HG03565 (cell line): ENCODE results near the gene MYO6.
A peak's percentile ranks its signal among the peaks of the same experiment; 100 is the strongest.

ENCODE experiments used
- ATAC-seq: cut with Tn5 transposase; IDR thresholded peaks from one replicate; pipeline ENCODE4 v1.9.1; 2021; ENCODE audit warnings: mild to moderate bottlenecking, moderate library complexity; ENCODE audit not compliant: unreplicated experiment

MYO6 gene

DNA sequence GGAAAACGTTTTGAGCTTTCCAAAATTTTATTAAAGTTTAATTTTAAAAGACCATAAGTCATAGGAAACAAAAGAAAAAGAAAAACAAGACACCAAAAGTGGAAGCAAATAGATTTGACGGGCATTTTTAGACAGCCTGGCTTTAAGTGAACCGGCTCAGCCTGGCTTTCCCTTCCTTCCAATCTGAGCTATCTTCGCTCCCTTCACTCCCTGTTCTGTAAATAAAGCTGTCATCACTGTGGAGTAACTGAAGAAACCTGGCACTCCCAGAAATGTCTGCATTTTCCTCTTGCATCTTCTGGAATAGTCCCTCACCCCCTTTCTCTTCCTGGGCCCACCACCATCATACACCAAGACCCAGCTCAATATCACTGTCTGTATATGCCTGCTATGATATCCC, 191.5 kb downstream of the MYO6 start:
- no peak for ATAC-seq

DNA sequence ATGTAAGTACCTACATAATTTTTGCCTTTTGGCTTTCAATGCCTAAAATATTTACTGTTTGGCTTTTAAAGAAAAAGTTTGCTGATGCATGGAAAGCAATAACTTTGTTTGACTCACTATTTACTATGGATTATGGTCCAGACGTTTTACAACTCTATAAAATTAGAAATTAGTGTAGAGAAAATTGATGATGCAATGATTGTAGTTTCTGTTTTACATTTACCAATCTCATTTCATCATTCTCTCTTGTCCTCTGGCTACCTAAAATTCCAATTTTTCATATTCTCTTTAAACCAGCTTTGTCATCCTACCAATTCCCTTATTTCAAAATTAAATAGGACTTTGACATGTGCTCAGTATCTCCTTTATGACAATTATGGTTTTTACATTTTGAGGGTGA, 192.5 kb downstream of the MYO6 start:
- no peak for ATAC-seq

DNA sequence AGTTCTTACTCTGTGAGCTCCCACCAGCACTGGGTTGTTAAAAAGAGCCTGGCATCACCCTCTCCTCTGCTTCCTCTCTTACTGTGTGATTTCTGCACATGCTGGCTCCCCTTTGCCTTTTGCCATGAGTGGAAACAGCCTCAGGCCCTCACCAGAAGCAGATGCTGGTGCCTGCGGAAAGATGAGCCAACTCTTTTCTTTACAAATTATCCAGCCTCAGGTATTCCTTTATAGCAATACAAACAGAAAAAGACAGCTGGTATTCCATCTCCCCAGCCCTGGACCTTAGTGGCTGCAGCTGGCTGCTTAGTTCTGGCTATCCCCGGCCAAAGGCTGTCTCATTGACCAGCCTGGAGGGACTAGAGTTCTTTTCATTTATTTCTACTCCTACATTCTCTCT, 194.3 kb downstream of the MYO6 start:
- ATAC-seq: no peak

DNA sequence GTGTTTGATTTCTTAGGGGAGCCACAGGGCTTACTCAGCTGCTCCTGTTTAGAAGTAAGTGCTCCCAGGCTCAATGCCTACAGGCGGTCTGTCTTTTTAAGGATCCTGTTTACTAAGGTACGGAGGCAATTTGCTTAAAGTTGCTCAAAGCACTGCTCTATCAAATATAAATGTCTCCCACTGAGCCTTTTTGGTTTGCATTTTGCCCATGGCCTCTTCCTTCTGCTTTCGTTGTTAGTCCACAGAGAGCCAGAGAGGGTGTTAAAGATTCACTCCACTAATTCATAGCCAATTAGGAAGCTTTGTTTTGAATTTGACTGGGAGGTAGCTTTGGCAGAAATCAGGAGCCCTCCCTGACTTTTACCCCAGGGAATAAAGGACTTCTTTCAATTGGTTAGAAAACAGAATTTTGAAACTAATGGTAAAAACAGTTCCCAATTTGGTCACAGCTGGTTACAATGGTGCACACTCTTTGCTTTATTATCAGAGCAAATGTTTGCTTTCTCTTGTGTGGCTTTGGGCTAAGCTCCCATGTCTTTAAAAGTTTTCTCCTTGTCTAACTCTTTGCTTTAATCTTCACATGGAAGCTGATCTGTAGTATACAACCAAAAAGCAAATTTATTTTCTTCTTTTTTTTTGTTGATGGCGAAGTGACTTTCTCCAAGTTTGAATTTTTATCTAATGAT, 197.2 kb downstream of the MYO6 start:
- peak; percentile 63 for ATAC-seq

DNA sequence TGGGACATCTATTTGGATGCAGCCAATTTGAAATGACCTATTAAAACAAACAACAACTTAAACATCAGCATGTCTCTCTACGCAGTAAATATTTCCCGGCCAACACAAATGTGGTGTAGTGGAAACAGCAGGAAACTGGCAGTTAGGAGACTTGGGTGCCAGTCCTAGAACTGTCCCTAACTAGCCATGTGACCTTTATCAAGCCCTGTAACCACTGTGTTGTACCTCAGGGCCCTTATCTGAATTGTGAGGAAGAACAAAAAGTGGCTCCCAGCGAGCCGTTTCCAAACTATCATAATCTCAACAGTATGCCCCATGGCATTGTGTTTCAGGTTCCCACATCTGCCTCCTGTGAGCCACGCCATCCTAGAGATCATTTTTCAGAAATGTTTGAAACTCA, 198.9 kb downstream of the MYO6 start:
- ATAC-seq: no peak

DNA sequence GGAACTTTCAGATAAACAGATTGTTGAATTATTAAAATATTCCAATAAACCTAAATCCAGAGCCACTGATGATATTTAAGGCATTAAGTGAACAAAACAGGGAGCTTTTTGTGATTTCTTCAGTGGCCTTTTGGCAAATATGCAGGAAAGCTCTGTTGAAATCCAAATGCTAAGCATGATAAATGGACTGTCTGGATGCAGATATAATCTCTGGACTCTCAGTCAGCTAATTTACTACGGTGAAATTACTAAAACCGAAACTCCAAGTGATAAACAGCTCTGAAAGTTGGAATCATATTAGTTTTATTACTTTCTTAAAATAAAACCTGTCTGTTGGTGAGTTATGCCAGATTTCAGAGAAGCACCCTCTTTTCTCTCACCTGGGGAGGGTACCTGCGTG, 203.1 kb downstream of the MYO6 start:
- ATAC-seq: no peak

DNA sequence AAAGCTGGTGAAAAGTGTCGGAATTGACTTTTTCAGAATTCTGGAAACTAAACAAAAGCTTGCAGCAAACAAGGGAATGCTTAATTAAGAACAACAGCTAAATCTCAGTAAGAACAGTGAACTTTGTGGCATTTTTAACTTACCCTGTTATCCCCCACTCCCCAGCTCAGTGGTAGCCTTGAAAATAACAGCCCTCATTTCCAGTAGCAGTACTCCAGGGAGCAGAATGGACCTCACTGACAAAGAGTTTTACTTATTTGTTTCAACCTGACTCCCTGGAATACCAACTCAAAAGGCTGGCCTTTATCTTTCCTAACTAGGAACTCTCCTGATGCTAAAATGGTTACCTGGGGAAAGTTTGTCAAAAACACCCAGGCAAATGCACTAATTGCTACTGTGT, 214.5 kb downstream of the MYO6 start:
- ATAC-seq: no peak

DNA sequence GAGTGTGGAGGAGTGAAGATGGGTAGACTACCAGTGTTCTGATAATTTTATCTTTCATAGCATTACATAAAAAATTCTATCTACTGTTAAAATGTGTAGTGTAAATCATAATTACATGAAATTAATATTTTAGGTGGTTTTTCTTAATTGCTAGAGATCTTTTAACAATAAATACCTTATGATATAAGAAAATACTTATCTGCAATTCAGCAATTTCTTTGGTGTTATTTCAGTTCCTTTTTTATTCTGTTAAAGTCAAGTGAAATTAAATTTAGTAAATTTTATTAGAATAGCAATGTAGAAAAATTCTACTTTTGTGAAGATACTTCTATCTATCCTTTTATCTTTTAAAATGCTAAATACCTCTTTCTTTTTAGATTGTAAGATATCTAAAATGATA, 219.1 kb downstream of the MYO6 start:
- ATAC-seq: no peak
